Panc1 (cell line): Measurements from ENCODE around the gene NFKBIL1. TPM values are rescaled to one million over a fixed set of nuclear protein-coding genes. Genes with fewer than 3 reads are reported as not detected.

Experiments
- ATAC-seq: fragments of 200-7000 bp; cut with Tn5 transposase; 2 replicates; pipeline ENCODE4 v1.9.1; 2020; ENCODE audit warnings: mild to moderate bottlenecking, moderate library complexity
- BruUV-seq: library from RNA; stranded (reverse); fragments of 400-500 nt; replicated peaks from 2 replicates; lab custom pipeline; 2021; lab: Mats Ljungman, UMichigan
- CTCF ChIA-PET: fragments of 300-600 bp; sonication (Branson Sonifier 250); formaldehyde crosslinking; loops from one replicate; lab custom pipeline; 2022; ENCODE audit warnings: antibody characterized with exemption; lab: Charles Lee
- POLR2A ChIA-PET: fragments of 300-600 bp; sonication (Branson Sonifier 250); formaldehyde crosslinking; loops from one replicate; lab custom pipeline; 2022; ENCODE audit warnings: antibody characterized with exemption; lab: Charles Lee
- DNase-seq: peaks from one replicate; pipeline ENCODE4 v3.0.0-alpha.2; 2010; ENCODE audit warnings: low read depth, low spot score
- H3K27ac ChIP-seq: 2 replicates; pipeline ENCODE4 v1.5.1; 2011; ENCODE audit warnings: mild to moderate bottlenecking, low read length, inconsistent platforms
- H3K27me3 ChIP-seq: fragments of 200-500 bp; sonication (Bioruptor generic); 2 replicates; pipeline ENCODE4 v1.6.0; 2014; ENCODE audit warnings: low read length, inconsistent platforms; ENCODE audit not compliant: control insufficient read depth, insufficient read depth
- H3K36me3 ChIP-seq: fragments of 200-500 bp; sonication (Bioruptor generic); 2 replicates; pipeline ENCODE4 v1.5.1; 2014; ENCODE audit warnings: inconsistent platforms, mild to moderate bottlenecking, low read length, moderate library complexity; ENCODE audit not compliant: control insufficient read depth, insufficient read depth
- H3K4me1 ChIP-seq: 2 replicates; pipeline ENCODE4 v1.5.1; 2011; ENCODE audit warnings: inconsistent platforms, mild to moderate bottlenecking, low read length, moderate library complexity; ENCODE audit not compliant: control insufficient read depth, insufficient read depth
- H3K4me3 ChIP-seq, 2 experiments: 2 replicates each; pipeline ENCODE4 v1.5.1; 2011 to 2012; ENCODE audit warnings: low read depth in 2 of 2, low read length in 2 of 2, mild to moderate bottlenecking in 2 of 2, inconsistent platforms in 1 of 2, moderate library complexity in 1 of 2
- H3K9me3 ChIP-seq: fragments of 200-500 bp; sonication (Bioruptor generic); 2 replicates; pipeline ENCODE4 v1.5.1; 2014; ENCODE audit warnings: low read depth, mild to moderate bottlenecking, inconsistent platforms, low read length, moderate library complexity; ENCODE audit not compliant: control insufficient read depth, insufficient read depth
- CTCF ChIP-seq: fragments of 450-650 bp; IDR thresholded peaks from 2 replicates; pipeline ENCODE4 v1.5.1; 2017; ENCODE audit warnings: mild to moderate bottlenecking
- POLR2AphosphoS5 ChIP-seq: IDR thresholded peaks from 2 replicates; pipeline ENCODE4 v1.6.1; 2012; ENCODE audit warnings: mild to moderate bottlenecking, low read depth, low read length, moderate library complexity
- REST ChIP-seq, 2 experiments: IDR thresholded peaks; 2 replicates each; pipeline ENCODE4 v1.6.1; 2011 to 2012; ENCODE audit warnings: low read depth in 2 of 2, control low read depth in 1 of 2, low read length in 1 of 2, mild to moderate bottlenecking in 1 of 2, moderate library complexity in 1 of 2; ENCODE audit not compliant: insufficient read depth in 1 of 2
- SIN3A ChIP-seq: IDR thresholded peaks from 2 replicates; pipeline ENCODE4 v1.6.1; 2012; ENCODE audit warnings: low read depth, mild to moderate bottlenecking, low read length, moderate library complexity, borderline replicate concordance; ENCODE audit not compliant: insufficient read depth
- TCF7L2 ChIP-seq: IDR thresholded peaks from 2 replicates; pipeline ENCODE4 v1.6.1; 2011; ENCODE audit warnings: mild to moderate bottlenecking, low read depth, low read length, inconsistent platforms
- in situ Hi-C: cut with HindIII; loops from 2 replicates; pipeline ENCODE4 v1.10.0; 2016; ENCODE audit warnings: low sequenced_read_pairs, low pct_unique_long_range_greater_than_20kb
- intact Hi-C: fragments of 100-400 bp; cut with micrococcal nuclease; formaldehyde crosslinking; loops from one replicate; pipeline ENCODE4 v1.10.0; 2022; ENCODE audit not compliant: unreplicated experiment
- total RNA-seq: library from RNA; stranded (reverse); gene quantifications from one replicate; pipeline ENCODE4 v1.2.1, GENCODE V29; 2021; ENCODE audit not compliant: unreplicated experiment

NFKBIL1 gene
- total RNA-seq, 1 experiment from 2014 or later: 27.9 TPM

- in situ Hi-C loops: no loop called here
- Histone ChIP-seq H3K36me3 (peaks cover 6% of the 10 kb centered on the region), H3K27me3 (no peaks in the 10 kb centered on the region), H3K27ac (no peak overlapping the region), H3K4me3 (no peak overlapping the region), H3K4me1 (peaks cover 14% of the 10 kb centered on the region), H3K9me3 (no peaks in the 10 kb centered on the region)
- DNase-seq: no peak
- ChIA-PET CTCF (interaction anchor here (0.6 to 4.2 kb wide), 2 partner anchors 53 to 54 kb away, joined by 4 to 37 read pairs; no protein-coding TSS in a partner anchor), POLR2A (interaction anchor here (1.0 kb wide), 1 partner anchor 50 kb away, joined by 3 read pairs; no protein-coding TSS in a partner anchor)
- no peak for ATAC-seq
- intact Hi-C loops: no loop called here
- no TSS peak for BruUV-seq
- TF ChIP-seq POLR2AphosphoS5 (no peak), CTCF (no peak), REST (IDR thresholded peaks at IDR 0.05; ENCODE audit: insufficient read depth in 1 of 2, low read depth in 2 of 2, low read length in 1 of 2) (no peak), SIN3A (no peak), TCF7L2 (no peak)
Measured at GRCh38 chr6:31544676-31545075, 2.7 kb upstream of the NFKBIL1 start.

- ChIA-PET CTCF (interaction anchor here (4.2 kb wide), 1 partner anchor 52 kb away, joined by 37 read pairs; no protein-coding TSS in a partner anchor), POLR2A (no interaction called here)
- peaks cover 6% of the 10 kb centered on the region; the same call in 1 of the 2 replicates for H3K36me3 ChIP-seq
- no peaks in the 10 kb centered on the region for H3K9me3 ChIP-seq
- H3K27ac ChIP-seq: no peak overlapping the region
- intact Hi-C loops: no loop called here
- no TSS peak for BruUV-seq
- H3K4me1 ChIP-seq: peaks cover 12% of the 10 kb centered on the region
- TF ChIP-seq SIN3A (no peak), REST (IDR thresholded peaks at IDR 0.05; ENCODE audit: insufficient read depth in 1 of 2, low read depth in 2 of 2, low read length in 1 of 2) (no peak)
- DNase-seq (no peak), ATAC-seq (no peak)
- no peaks in the 10 kb centered on the region for H3K27me3 ChIP-seq
- no peak overlapping the region for H3K4me3 ChIP-seq
- in situ Hi-C loops: no loop called here
Measured at GRCh38 chr6:31545291-31545690, 2.1 kb upstream of the NFKBIL1 start.
